ENCODE results near the gene RASSF7. TPM values are rescaled to one million over a fixed set of nuclear protein-coding genes. Genes with fewer than 3 reads are reported as not detected.

The RASSF7 gene
- total and polyA plus RNA-seq, 8 donors, result 16.7 to 330 (median 94.9) TPM

DNA sequence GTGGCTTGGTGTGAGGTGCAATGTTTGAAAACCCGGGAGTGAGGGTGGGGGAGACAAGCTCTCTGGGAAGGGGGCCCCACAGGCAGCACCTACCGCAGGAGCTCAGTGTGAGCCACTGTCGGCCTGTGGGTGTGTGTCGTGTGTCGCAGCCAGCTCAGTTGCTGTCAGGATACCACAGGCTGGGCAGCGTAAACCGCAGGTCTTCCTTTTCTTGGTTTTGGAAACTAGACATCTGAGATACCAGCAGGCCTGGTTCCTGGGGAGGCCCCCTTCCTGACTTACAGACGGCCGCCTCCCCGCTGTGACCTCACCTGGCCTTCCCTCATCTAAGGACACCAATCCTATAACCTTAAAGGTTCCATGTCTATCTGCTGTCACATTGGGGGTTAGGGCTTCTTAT, 35.6 kb downstream of the RASSF7 start:
- Histone ChIP-seq H3K9me3 (no peaks in the 10 kb centered on the region), H3K36me3 (peaks cover 88 to 100% (median 100%) of the 10 kb centered on the region in 4 donors), H3K4me3 (no peak overlapping the region), H3K4me1 (no peaks in the 10 kb centered on the region), H3K27ac (no peak overlapping the region), H3K27me3 (no peaks in the 10 kb centered on the region)
- DNase-seq, result no peak
- TF ChIP-seq EP300 (IDR thresholded peaks at IDR 0.05), result no peak
- TF ChIP-seq, protein P1, sequence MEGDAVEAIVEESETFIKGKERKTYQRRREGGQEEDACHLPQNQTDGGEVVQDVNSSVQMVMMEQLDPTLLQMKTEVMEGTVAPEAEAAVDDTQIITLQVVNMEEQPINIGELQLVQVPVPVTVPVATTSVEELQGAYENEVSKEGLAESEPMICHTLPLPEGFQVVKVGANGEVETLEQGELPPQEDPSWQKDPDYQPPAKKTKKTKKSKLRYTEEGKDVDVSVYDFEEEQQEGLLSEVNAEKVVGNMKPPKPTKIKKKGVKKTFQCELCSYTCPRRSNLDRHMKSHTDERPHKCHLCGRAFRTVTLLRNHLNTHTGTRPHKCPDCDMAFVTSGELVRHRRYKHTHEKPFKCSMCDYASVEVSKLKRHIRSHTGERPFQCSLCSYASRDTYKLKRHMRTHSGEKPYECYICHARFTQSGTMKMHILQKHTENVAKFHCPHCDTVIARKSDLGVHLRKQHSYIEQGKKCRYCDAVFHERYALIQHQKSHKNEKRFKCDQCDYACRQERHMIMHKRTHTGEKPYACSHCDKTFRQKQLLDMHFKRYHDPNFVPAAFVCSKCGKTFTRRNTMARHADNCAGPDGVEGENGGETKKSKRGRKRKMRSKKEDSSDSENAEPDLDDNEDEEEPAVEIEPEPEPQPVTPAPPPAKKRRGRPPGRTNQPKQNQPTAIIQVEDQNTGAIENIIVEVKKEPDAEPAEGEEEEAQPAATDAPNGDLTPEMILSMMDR (IDR thresholded peaks at IDR 0.05), result no peak
- TF ChIP-seq POLR2AphosphoS5 (IDR thresholded peaks at IDR 0.05), result no peak
- no peak for TF ChIP-seq POLR2A (IDR thresholded peaks at IDR 0.05)
- intact Hi-C loops (cut with DNase I; ENCODE audit: low total_unique reads), result no loop called here
- WGBS, 5 donors, result 87 to 93% (median 89%) methylated on average over 7 to 10 of the region's 10 CpGs

DNA sequence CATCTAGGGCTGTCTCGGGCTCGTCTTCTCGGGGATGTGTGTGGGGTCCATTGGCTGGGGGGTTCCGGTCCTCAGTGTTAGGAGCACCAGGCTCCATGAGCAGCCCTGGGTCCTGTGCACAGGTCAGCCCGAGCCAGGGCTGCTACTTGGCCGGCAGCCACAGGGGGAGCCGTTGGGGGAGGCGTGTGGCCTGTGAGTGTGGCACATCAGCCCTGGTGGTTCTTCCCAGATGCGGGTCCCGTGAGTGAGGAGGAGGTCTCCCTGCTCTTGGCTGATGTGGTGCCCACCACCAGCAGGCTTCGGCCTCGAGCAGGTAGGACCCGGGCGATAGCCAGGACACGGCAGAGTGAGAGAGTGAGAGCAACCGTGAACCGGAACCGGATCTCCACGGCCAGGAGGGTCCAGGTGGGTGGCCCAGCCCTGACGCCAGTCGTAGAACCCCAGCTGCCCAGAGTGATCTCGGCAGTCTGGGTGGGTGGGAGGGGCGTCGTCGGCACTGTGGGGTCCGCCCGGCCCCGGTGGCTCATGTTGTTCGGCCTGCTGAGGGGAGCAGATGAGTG, 36.5 kb downstream of the RASSF7 start:
- no peak overlapping the region for H3K4me3 ChIP-seq
- intact Hi-C loops (cut with DNase I; ENCODE audit: low total_unique reads), result no loop called here
- 87 to 92% (median 91%) methylated on average over 13 to 29 of the region's 29 CpGs for WGBS, 5 donors
- TF ChIP-seq POLR2A (IDR thresholded peaks at IDR 0.05) (no peak), POLR2AphosphoS5 (IDR thresholded peaks at IDR 0.05) (no peak)
- no peaks in the 10 kb centered on the region for H3K9me3 ChIP-seq
- no peaks in the 10 kb centered on the region for H3K27me3 ChIP-seq
- H3K4me1 ChIP-seq, result no peaks in the 10 kb centered on the region
- H3K27ac ChIP-seq, result no peak overlapping the region
- DNase-seq, result no peak
- peaks cover 93 to 100% (median 100%) of the 10 kb centered on the region in 4 donors for H3K36me3 ChIP-seq

DNA sequence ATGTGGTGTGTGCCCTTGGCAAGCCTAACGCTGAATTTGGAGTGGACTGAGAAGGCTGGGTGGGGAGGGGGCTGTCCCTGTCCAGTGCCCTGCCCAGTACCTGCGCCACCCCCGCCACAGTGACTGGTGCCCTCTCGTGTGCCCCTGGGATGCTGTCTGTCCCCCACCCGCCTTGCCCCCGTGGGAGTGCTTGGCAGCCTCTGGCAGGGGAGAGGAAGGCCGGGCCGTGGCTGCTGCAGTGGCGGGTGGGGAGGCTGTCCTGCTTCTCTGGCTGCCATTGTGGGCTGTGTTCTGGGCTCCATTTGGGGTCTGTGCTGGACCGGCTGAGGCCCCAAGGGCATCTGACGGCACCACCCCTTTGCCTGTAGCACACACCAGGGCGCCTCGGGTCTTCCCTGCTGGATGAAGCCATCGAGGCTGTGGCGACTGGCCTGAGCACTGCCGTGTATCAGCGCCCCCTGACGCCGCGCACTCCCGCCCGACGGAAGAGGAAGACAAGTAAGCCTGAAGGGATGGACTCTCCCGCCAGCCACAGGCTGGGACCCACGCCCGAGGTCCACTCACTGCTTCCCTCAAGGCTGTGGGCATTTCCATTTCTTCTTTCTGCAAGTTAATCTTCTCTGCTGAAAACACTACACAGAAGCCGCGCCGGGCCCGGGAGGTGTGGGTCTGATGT, 37.4 kb downstream of the RASSF7 start:
- Histone ChIP-seq H3K4me1 (no peaks in the 10 kb centered on the region), H3K27ac (no peak overlapping the region), H3K9me3 (no peaks in the 10 kb centered on the region), H3K27me3 (no peaks in the 10 kb centered on the region), H3K4me3 (no peak overlapping the region), H3K36me3 (peaks cover 90 to 100% (median 100%) of the 10 kb centered on the region in 4 donors)
- TF ChIP-seq, protein P1 (IDR thresholded peaks at IDR 0.05), result no peak
- TF ChIP-seq POLR2A (IDR thresholded peaks at IDR 0.05), result no peak
- no peak for TF ChIP-seq EP300 (IDR thresholded peaks at IDR 0.05)
- no peak for TF ChIP-seq POLR2AphosphoS5 (IDR thresholded peaks at IDR 0.05)
- intact Hi-C loops (cut with DNase I; ENCODE audit: low total_unique reads), result no loop called here
- WGBS, 5 donors, result 83 to 94% (median 93%) methylated on average over 20 to 30 of the region's 30 CpGs
- no peak for DNase-seq

DNA sequence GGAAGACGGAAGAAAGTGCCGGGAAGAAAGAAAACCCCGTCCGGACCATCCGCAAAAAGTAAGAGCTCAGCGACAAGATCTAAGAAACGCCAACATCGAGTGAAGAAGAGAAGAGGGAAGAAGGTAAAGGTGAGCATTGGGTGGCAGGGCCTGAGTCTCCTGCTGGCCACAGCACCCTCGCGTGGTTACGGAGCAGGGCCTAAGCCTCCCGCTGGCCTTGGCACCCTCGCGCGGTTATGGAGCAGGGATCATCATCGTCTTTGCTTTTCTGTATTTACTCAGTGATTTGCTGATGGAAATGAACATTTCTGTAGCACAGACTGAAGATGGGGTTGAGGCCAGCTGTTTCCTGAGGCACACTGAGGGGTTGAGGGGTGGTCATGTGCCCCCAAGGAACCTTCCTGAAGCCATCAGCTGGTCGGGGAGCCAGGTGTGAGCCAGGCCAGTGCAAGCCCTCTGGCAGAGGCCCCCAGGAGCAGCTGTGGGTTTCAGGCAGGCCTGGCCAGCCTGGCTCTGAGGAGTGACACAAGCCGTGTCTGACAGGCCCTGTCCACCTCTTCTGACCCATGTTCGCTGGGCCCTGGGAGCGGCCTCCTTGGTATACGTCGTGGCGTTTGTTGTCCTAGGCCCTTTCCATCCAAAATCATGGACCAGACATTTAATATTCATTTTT, 40.9 kb downstream of the RASSF7 start:
- DNase-seq, result no peak
- WGBS, 5 donors, result 89 to 94% (median 92%) methylated on average over 23 of the region's 23 CpGs
- Histone ChIP-seq H3K4me1 (peaks cover 0 to 11% (median 8%) of the 10 kb centered on the region in 4 donors), H3K4me3 (no peak overlapping the region), H3K9me3 (no peaks in the 10 kb centered on the region), H3K27me3 (no peaks in the 10 kb centered on the region), H3K27ac (no peak overlapping the region), H3K36me3 (peaks cover 92 to 100% (median 100%) of the 10 kb centered on the region in 4 donors)
- TF ChIP-seq, protein P1 (IDR thresholded peaks at IDR 0.05), result no peak
- intact Hi-C loops (cut with DNase I; ENCODE audit: low total_unique reads), result no loop called here
